GM19193 (cell line): Measurements from ENCODE around the gene NTRK2.

Source experiments
- POLR2A ChIP-seq: IDR thresholded peaks from 4 replicates; pipeline ENCODE4 v1.6.1; 2011; ENCODE audit not compliant: insufficient read depth, insufficient read length; ENCODE audit errors: extremely low read depth

The NTRK2 gene

GRCh38 chr9:85046475-85046874 is 376.9 kb downstream of the NTRK2 start:
- TF ChIP-seq POLR2A, result no peak

DNA sequence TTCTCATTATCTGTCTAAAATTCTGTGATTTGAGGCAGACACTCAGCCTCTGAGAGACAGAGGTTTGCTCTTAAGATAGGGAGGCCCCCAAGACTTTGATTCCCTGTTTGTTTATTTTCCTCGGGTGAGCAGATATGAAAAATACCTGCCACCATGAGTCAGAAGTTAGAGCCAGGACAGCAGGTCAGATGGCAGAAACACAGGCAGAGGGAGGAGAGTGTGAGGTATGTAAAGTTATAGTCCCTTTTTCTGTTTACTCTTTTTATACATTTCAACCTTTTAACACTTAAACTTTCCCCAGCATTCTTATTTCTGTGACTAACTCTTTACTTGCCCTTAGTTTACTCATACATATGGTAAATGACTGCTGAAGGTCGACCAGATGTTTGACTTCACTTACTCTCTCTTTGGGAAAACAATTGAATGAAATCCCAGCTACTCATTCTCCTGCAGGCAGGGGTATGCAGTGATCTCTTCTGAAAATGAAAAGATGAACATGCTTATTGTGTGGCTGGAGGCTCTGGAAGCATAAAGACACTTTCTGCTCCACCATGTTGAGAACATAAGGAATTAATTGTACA is 383.8 kb downstream of the NTRK2 start:
- TF ChIP-seq POLR2A, result no peak

- no peak for TF ChIP-seq POLR2A
Measured at GRCh38 chr9:85054017-85054416, 384.5 kb downstream of the NTRK2 start.

- no peak for TF ChIP-seq POLR2A
Measured at GRCh38 chr9:85055506-85056202, 386.1 kb downstream of the NTRK2 start.

DNA sequence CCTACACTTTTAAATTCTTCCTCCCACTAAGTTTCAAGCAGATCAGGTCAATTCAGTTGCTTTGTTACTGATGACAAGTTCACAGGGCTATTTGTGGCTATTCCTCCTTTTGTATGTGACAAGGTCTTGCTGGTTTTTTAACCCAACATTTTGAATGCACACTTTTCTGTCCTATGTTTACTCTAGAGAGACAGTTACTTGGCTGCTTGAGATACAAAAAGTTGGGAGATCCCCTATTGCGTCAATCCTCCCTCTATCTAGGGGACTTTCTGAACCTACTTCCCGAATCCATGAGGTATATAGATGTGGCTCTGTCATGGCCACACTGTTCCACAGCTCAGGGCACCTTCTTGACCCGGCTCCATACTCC is 386.7 kb downstream of the NTRK2 start:
- no peak for TF ChIP-seq POLR2A

GRCh38 chr9:85061969-85062368 is 392.4 kb downstream of the NTRK2 start:
- TF ChIP-seq POLR2A, result no peak

GRCh38 chr9:85062385-85063022 is 393.0 kb downstream of the NTRK2 start:
- TF ChIP-seq POLR2A, result no peak

DNA sequence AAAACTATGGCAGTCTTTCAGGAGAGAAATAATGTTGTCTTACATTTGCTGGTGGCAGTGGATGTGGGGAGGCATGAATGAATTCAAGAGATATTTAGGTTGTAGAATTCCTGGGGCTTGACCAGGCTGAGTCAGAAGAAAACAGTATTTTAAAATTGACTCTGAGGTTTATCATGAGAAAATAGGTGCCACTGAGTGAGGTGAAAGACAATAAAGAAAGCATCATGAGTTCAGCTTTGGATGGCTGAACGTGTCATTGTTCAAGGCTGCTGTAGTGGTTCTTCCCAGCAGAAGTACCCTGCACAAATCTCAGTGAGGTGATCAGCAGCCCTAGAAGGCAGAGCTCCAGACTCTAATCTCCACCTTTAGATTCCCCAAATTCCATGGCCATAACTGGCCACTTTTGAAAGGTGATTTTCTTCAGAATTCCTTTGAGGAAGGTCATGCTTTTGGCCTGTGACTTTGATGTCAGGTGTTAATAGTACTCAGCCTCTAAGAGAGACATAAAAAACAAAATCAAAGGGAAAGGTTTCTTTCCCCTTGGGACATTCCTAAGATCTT is 395.4 kb downstream of the NTRK2 start:
- no peak for TF ChIP-seq POLR2A

- TF ChIP-seq POLR2A, result no peak
Measured at GRCh38 chr9:85067792-85068191, 398.3 kb downstream of the NTRK2 start.
